Astrocyte of the cerebellum (primary cell): ENCODE data around the gene HRH3.

Experiments
- DNase-seq: peaks from one replicate; pipeline ENCODE4 v3.0.0-alpha.2; 2011; ENCODE audit warnings: low read depth
- H3K4me3 ChIP-seq: 2 replicates; pipeline ENCODE4 v1.5.1; 2011; ENCODE audit warnings: mild to moderate bottlenecking, low read depth, low read length, moderate library complexity
- in situ Hi-C: cut with HindIII; loops from 2 replicates; pipeline ENCODE4 v1.10.0; 2017; ENCODE audit warnings: low sequenced_read_pairs
- TF ChIP-seq, protein P1 (sequence below): IDR thresholded peaks from 2 replicates; pipeline ENCODE4 v1.5.1; 2012; ENCODE audit warnings: low read length, low read depth, moderate library complexity, mild to moderate bottlenecking; ENCODE audit errors: missing control alignments

Gene HRH3

DNA sequence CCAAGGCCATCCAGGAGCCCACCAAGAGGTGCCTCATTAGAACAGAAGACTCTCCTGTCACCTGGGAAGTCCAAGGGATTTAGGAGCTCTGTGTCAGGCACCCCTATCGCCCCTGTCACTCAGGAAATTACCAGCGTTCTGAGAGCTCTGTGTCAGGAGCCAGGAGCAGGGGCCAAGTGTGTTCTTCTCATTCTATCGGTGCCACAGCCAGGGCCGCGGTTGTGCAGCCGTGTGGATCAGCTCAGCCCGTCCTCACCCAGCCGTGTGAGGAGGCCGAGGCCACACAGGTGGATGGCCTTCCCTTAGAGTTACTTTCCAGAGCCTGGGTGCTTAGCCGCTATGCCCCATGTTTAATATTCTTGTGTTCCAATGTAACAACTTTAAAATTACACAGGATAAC, 27.4 kb downstream of the HRH3 start:
- H3K4me3 ChIP-seq: no peak overlapping the region
- in situ Hi-C loops: no loop called here
- TF ChIP-seq, protein P1, sequence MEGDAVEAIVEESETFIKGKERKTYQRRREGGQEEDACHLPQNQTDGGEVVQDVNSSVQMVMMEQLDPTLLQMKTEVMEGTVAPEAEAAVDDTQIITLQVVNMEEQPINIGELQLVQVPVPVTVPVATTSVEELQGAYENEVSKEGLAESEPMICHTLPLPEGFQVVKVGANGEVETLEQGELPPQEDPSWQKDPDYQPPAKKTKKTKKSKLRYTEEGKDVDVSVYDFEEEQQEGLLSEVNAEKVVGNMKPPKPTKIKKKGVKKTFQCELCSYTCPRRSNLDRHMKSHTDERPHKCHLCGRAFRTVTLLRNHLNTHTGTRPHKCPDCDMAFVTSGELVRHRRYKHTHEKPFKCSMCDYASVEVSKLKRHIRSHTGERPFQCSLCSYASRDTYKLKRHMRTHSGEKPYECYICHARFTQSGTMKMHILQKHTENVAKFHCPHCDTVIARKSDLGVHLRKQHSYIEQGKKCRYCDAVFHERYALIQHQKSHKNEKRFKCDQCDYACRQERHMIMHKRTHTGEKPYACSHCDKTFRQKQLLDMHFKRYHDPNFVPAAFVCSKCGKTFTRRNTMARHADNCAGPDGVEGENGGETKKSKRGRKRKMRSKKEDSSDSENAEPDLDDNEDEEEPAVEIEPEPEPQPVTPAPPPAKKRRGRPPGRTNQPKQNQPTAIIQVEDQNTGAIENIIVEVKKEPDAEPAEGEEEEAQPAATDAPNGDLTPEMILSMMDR: no peak
- no peak for DNase-seq

DNA sequence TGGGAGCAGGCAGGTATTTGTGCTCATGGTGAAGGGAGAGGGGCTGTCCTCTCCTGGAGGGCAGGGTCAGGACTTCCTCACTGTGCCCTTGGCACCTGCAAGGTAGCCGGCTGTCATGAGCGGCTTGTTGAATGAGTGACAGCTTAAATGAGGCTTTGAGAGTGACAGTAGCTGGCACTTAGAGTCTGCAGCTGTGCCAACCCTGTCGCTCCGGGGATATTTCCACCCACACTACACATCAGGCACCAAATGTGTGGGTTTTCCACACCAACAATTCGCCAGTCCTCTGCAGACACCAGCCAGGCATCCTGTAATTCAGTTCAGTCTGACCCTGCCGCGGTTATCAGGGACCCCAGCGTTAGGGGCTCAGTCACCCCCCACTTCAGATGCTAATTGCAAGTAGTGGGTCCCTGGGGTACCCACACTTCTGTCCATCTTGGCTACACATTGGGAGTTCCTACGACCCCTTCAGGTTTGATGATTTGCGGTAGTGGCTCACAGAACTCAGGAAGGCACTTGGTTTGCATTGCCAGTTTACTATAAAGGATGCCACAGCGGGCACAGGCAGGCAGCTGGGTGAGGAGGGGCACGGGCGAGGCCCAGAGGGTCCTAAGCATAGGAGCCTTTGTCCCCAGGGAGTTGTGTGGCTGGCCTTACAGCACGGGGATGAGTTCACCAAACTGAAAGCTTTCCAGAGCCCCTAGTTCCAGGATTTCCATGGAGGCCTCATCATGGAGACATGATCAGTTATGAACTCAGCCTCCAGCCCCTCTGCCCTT, 28.1 kb downstream of the HRH3 start:
- TF ChIP-seq, protein P1: no peak
- in situ Hi-C loops: no loop called here
- no peak overlapping the region for H3K4me3 ChIP-seq
- no peak for DNase-seq

DNA sequence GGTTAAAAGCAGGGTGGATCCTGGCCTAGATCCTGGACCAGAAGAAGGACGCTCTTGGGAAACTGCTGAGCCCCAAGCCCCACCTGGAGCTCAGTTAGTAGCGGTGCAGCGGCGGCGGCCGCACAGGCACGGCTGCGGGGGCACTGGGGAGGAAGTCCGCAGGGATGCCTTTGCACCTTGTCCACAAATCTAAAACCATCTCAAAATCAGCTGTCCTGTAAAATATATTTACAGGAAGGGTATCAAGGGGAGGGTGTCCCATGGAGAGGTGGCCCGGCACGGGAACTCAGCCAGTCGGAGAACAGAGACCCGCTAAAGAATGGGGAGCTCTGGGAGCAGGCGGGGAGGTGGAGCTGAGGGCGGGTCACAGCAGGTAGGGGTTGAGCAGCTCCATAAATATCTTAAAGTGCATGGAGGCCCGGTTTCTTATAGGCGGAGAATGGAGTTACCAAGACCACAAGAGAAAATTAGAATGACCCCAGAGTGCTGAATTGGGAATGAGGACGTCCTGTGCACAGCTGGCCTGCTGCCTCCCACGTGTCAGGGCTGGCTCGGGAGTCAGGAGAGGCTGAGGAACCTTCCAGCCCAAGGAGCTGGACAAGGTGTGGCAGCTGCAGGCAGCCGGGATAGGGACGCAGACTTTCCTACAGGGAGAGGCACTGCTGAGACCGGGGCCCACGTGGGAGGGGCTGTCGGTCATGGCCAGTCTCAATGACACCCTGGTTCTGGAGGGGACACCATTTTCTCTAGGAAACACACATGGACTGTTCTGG, 29.3 kb downstream of the HRH3 start:
- DNase-seq: no peak
- no peak overlapping the region for H3K4me3 ChIP-seq
- in situ Hi-C loops: no loop called here
- TF ChIP-seq, protein P1: no peak

DNA sequence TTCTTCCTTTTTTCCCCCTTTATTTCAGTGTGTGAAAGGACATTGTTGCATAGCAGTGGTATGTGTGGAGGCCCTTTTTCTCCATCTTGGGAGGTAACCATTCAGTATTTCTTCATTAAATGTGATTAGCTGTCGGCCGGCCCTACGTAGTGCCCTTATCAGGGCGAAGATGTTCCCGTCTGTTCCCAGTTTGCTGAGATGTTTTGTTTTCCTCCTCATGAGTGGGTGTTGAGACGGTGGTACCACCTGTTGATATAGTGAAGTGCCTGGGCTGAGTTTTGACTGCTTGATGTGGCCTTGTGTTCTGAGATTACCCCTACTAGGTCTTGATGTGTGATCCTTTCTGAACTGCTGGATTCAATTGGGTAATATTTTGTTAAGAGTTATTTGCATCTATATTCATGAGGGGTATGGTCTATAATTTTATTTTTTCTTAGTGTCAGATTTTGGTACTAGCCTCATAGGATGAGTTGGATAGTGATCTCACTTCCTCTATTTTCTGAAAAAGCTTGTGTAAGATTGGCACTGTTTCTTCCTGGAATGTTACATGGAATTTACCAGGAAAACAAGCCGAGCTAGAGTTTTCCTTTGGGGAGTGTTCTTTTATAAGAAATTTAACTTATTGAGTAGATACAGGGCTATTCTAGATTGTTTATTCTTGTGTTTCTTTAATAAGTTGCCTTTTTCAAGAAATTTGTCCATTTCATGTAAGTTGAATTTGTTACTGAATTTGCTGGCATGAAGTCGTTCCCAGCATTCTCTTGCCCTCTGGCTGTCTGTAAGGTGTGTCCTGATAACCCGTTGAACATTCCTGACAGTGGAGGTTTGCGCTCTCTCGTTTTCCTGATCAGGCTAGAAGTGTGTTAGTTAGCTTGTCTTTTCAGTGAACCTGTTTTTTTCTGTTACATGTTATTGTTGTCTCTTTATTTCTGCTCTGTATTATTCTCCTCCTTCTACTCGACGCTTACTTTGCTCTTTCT, 32.9 kb downstream of the HRH3 start:
- DNase-seq: no peak
- no peak overlapping the region for H3K4me3 ChIP-seq
- TF ChIP-seq, protein P1: no peak
- in situ Hi-C loops: no loop called here

- DNase-seq: no peak
- in situ Hi-C loops: no loop called here
- TF ChIP-seq, protein P1: no peak
- no peak overlapping the region for H3K4me3 ChIP-seq
Observed at GRCh38 chr20:62186096-62186426, 34.0 kb downstream of the HRH3 start.
